GM23338 (cell line): ENCODE measurements around the gene CLDN6. TPM values are rescaled to one million over a fixed set of nuclear protein-coding genes. Genes with fewer than 3 reads are reported as not detected.

Experiments used
- ATAC-seq: fragments of 200-7000 bp; cut with Tn5 transposase; 3 replicates; pipeline ENCODE4 v1.9.1; 2020
- DNase-seq: peaks from one replicate; pipeline ENCODE4 v3.0.0-alpha.2; 2015; ENCODE audit warnings: low spot score
- H2AFZ ChIP-seq: fragments of 200-600 bp; sonication (generic); 2 replicates; pipeline ENCODE4 v1.8.0; 2016; ENCODE audit warnings: antibody characterized with exemption, mild to moderate bottlenecking, moderate library complexity
- H3F3A ChIP-seq: fragments of 200-600 bp; sonication (generic); replicated peaks from 2 replicates; pipeline ENCODE4 v1.8.0; 2017; ENCODE audit warnings: antibody characterized with exemption, mixed run types, low read depth
- H3K27ac ChIP-seq: fragments of 200-600 bp; sonication (generic); 2 replicates; pipeline ENCODE4 v1.6.1; 2016; ENCODE audit warnings: low read depth
- H3K27me3 ChIP-seq: fragments of 200-600 bp; sonication (generic); 2 replicates; pipeline ENCODE4 v1.8.0; 2016; ENCODE audit warnings: mild to moderate bottlenecking, mixed run types, moderate library complexity; ENCODE audit not compliant: insufficient read depth
- H3K36me3 ChIP-seq: fragments of 200-600 bp; sonication (generic); 2 replicates; pipeline ENCODE4 v1.8.0; 2016; ENCODE audit warnings: mild to moderate bottlenecking; ENCODE audit not compliant: insufficient read depth
- H3K4me1 ChIP-seq: fragments of 200-600 bp; sonication (generic); 2 replicates; pipeline ENCODE4 v1.8.0; 2016; ENCODE audit warnings: mild to moderate bottlenecking, moderate library complexity; ENCODE audit not compliant: insufficient read depth
- H3K4me2 ChIP-seq: fragments of 200-600 bp; sonication (generic); 2 replicates; pipeline ENCODE4 v1.7.1; 2017; ENCODE audit warnings: mixed run types
- H3K4me3 ChIP-seq: fragments of 200-600 bp; sonication (generic); 2 replicates; pipeline ENCODE4 v1.6.1; 2016; ENCODE audit warnings: mixed run types
- H3K79me2 ChIP-seq: fragments of 200-600 bp; sonication (generic); replicated peaks from 2 replicates; pipeline ENCODE4 v1.8.0; 2017; ENCODE audit warnings: mild to moderate bottlenecking; ENCODE audit not compliant: insufficient read depth
- H3K9me2 ChIP-seq: fragments of 200-600 bp; sonication (generic); 2 replicates; pipeline ENCODE4 v1.8.0; 2017; ENCODE audit not compliant: insufficient read depth
- H4K20me1 ChIP-seq: fragments of 200-600 bp; sonication (generic); replicated peaks from 2 replicates; pipeline ENCODE4 v1.8.0; 2017; ENCODE audit warnings: mild to moderate bottlenecking; ENCODE audit not compliant: insufficient read depth
- H3K27ac Mint-ChIP-seq: 2 replicates; pipeline ENCODE4 v1.8.0; 2020; ENCODE audit warnings: inconsistent platforms, mild to moderate bottlenecking, moderate library complexity, mixed read lengths
- H3K27me3 Mint-ChIP-seq: 3 replicates; pipeline ENCODE4 v1.8.0; 2022; ENCODE audit warnings: low read depth, mild to moderate bottlenecking, moderate library complexity, mixed read lengths, inconsistent platforms; ENCODE audit not compliant: insufficient read depth, poor library complexity
- H3K36me3 Mint-ChIP-seq: 3 replicates; pipeline ENCODE4 v1.8.0; 2021; ENCODE audit warnings: low read depth, mild to moderate bottlenecking, inconsistent platforms, moderate library complexity, mixed read lengths
- H3K4me1 Mint-ChIP-seq: 3 replicates; pipeline ENCODE4 v1.8.0; 2020; ENCODE audit warnings: mild to moderate bottlenecking, inconsistent platforms, mixed read lengths
- H3K4me3 Mint-ChIP-seq: 3 replicates; pipeline ENCODE4 v1.8.0; 2021; ENCODE audit warnings: moderate library complexity, mild to moderate bottlenecking, inconsistent platforms, mixed read lengths
- H3K9me3 Mint-ChIP-seq: 3 replicates; pipeline ENCODE4 v1.8.0; 2020; ENCODE audit warnings: moderate library complexity, mild to moderate bottlenecking, inconsistent platforms, mixed read lengths
- CREB1 ChIP-seq: fragments of 250-450 bp; sonication (Bioruptor Pico); IDR thresholded peaks from 2 replicates; pipeline ENCODE4 v1.5.0; 2020; ENCODE audit warnings: low read depth, mild to moderate bottlenecking, moderate library complexity
- POLR2AphosphoS5 ChIP-seq: IDR thresholded peaks from 2 replicates; pipeline ENCODE4 v1.6.1; 2016; ENCODE audit warnings: antibody characterized with exemption, low read depth
- polyA plus RNA-seq: library from polyadenylated mRNA; unstranded; fragments of >200 nt; fragmentation: Nextera tagmentation; extraction: Ambion mirVana; gene quantifications from 2 replicates; pipeline ENCODE4 v1.2.1, GENCODE V29; 2016
- total RNA-seq: library from RNA; depleted of rRNA; stranded (reverse); fragments of >200 nt; shearing (Covaris generic); gene quantifications from 2 replicates; pipeline ENCODE4 v1.2.3, GENCODE V29; 2014
- TF ChIP-seq, protein P1 (sequence below), 2 experiments: fragments of 200-600 bp in 1 of 2; sonication (generic) in 1 of 2; conservative IDR thresholded peaks; 2 replicates each; pipeline versions ENCODE4 v1.5.1 to v1.6.1; 2016 to 2017; ENCODE audit warnings: antibody characterized with exemption in 2 of 2, low read depth in 2 of 2, mild to moderate bottlenecking in 2 of 2, moderate library complexity in 1 of 2
- TF ChIP-seq, protein P2 (sequence below): IDR thresholded peaks from one replicate; pipeline ENCODE4 v1.6.1; 2018; ENCODE audit warnings: antibody characterized with exemption; ENCODE audit not compliant: unreplicated experiment

Gene CLDN6
- total and polyA plus RNA-seq, 2 experiments from 2014 or later: 537 to 1,028 TPM

DNA sequence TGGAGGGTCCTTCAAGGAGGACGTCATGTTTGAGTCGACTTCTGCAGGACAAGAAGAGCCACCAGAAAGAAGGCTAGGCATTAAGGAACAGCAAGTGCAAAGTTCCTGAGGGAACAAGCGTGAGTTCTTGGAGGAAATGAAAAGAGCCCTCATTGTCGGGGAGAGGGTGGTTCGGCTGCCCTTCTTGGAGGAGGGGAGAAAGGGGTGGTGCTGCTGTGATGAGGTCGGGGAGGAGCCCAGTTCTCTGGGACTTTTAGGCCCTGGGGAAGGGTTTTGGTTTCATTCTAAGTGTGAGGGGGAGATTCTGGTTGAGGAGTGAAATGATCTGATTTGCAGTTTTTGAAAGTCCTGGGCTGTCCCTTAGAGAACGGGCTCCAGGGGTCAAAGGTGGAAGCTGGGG is 14.6 kb upstream of the CLDN6 start (continued):
- TF ChIP-seq, protein P1, sequence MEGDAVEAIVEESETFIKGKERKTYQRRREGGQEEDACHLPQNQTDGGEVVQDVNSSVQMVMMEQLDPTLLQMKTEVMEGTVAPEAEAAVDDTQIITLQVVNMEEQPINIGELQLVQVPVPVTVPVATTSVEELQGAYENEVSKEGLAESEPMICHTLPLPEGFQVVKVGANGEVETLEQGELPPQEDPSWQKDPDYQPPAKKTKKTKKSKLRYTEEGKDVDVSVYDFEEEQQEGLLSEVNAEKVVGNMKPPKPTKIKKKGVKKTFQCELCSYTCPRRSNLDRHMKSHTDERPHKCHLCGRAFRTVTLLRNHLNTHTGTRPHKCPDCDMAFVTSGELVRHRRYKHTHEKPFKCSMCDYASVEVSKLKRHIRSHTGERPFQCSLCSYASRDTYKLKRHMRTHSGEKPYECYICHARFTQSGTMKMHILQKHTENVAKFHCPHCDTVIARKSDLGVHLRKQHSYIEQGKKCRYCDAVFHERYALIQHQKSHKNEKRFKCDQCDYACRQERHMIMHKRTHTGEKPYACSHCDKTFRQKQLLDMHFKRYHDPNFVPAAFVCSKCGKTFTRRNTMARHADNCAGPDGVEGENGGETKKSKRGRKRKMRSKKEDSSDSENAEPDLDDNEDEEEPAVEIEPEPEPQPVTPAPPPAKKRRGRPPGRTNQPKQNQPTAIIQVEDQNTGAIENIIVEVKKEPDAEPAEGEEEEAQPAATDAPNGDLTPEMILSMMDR (conservative IDR thresholded peaks at IDR 0.05; ENCODE audit: low read depth in 2 of 2): no peak
- TF ChIP-seq, protein P2, sequence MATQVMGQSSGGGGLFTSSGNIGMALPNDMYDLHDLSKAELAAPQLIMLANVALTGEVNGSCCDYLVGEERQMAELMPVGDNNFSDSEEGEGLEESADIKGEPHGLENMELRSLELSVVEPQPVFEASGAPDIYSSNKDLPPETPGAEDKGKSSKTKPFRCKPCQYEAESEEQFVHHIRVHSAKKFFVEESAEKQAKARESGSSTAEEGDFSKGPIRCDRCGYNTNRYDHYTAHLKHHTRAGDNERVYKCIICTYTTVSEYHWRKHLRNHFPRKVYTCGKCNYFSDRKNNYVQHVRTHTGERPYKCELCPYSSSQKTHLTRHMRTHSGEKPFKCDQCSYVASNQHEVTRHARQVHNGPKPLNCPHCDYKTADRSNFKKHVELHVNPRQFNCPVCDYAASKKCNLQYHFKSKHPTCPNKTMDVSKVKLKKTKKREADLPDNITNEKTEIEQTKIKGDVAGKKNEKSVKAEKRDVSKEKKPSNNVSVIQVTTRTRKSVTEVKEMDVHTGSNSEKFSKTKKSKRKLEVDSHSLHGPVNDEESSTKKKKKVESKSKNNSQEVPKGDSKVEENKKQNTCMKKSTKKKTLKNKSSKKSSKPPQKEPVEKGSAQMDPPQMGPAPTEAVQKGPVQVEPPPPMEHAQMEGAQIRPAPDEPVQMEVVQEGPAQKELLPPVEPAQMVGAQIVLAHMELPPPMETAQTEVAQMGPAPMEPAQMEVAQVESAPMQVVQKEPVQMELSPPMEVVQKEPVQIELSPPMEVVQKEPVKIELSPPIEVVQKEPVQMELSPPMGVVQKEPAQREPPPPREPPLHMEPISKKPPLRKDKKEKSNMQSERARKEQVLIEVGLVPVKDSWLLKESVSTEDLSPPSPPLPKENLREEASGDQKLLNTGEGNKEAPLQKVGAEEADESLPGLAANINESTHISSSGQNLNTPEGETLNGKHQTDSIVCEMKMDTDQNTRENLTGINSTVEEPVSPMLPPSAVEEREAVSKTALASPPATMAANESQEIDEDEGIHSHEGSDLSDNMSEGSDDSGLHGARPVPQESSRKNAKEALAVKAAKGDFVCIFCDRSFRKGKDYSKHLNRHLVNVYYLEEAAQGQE: no peak

DNA sequence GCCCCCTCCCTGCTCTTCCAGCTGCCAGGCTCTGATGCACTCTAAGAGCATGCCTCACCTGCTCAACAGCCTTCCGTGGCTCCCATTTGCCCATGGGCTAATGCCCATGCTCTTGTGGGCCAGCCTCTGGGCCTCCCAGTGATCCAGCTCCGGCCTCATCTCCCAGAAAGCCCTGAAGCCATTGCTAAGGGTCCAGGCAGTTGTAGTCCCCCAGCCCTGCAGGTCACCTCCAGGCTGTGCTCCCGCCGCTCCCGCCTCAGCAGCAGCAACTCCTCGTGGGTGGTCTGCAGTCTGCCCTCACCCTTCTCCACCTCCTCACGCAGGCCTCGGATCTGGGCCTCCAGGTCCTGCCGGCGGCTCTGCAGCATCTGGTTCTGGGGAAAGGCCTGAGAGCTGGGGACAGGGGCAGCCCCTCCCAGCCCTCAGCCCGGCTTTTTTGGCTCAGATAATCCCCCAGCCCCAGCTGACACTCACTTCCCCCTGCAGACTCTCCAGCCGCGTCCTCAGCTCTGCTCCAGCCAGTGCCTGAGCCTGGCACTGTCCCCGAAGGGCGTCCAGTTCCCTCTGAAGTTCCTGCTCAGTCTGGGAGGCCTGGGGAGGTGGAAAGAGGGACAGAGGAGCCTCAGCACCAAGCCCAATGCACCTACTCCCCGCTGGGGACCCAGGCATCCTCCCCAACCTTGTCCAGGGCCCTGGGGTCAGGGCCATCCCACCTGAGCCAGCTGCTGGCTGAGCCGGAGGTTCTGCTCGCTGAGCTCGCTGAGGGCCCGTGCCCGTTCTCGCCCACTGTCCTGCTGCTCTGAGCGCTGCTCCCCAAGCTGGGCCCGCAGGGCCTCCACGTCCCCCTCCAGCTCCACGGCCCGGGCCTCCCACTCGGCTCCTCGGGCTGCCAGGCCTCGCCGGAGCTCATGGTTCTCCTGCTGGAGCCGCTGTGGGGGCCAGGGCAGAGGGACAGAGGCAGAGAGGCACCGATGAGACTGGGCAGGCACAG is 12.5 kb upstream of the CLDN6 start:
- Histone ChIP-seq H3F3A (peaks cover 37% of the 10 kb centered on the region), H3K36me3 (no peaks in the 10 kb centered on the region), H3K9me2 (no peaks in the 10 kb centered on the region), H4K20me1 (peaks cover 15% of the 10 kb centered on the region), H3K4me3 (no peak overlapping the region), H3K4me1 (peaks cover 28% of the 10 kb centered on the region), H2AFZ (no peak overlapping the region), H3K79me2 (no peaks in the 10 kb centered on the region), H3K27me3 (peaks cover 16% of the 10 kb centered on the region), H3K27ac (no peak overlapping the region), H3K4me2 (peak overlapping the region; percentile 48; the same call in 1 of the 2 replicates)
- Mint-ChIP-seq H3K27ac (no peak overlapping the region), H3K36me3 (peaks cover 46% of the 10 kb centered on the region), H3K4me3 (peak overlapping the region; percentile 25; the same call in 1 of the 3 replicates), H3K4me1 (peaks cover 29% of the 10 kb centered on the region), H3K9me3 (no peaks in the 10 kb centered on the region; the same call in 1 of the 3 replicates), H3K27me3 (peaks cover 24% of the 10 kb centered on the region)
- DNase-seq: no peak
- TF ChIP-seq CREB1: no peak
- TF ChIP-seq POLR2AphosphoS5: no peak
- no peak for ATAC-seq
